ENCODE results near the gene LYZL1. TPM values are rescaled to one million over a fixed set of nuclear protein-coding genes. Genes with fewer than 3 reads are reported as not detected.

Gene LYZL1
- total RNA-seq, 2 donors from 2014 or later: not detected

DNA sequence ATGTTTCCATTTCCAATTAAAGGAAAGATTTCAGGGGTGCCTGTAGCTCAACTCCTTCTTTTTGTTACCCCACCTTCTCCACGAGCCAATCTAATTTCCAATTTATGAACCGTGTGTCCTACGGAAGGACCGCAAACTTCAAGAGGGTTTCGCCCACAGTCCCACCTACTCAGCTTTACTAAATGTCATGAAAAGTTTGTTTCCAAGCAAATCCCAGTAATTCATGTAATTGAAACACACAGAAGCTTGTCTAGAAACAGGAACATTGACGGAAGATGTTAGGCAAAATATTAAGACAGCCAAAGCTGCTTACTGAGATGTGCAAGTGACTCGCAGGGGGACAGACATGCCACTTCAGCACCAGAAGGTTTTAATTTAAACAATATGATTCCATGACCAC, 32.9 kb upstream of the LYZL1 start:
- ATAC-seq (no peak), DNase-seq (ENCODE audit: low spot score in 2 of 2) (no peak)
- H3K36me3 Mint-ChIP-seq: no peaks in the 10 kb centered on the region
- no peaks in the 10 kb centered on the region for H3K9me3 Mint-ChIP-seq
- no peak overlapping the region for H3K27ac Mint-ChIP-seq

GRCh38 chr10:29256586-29256985, 32.3 kb upstream of the LYZL1 start:
- ATAC-seq (no peak), DNase-seq (ENCODE audit: low spot score in 2 of 2) (no peak)
- Mint-ChIP-seq H3K9me3 (no peaks in the 10 kb centered on the region), H3K36me3 (no peaks in the 10 kb centered on the region), H3K27ac (no peak overlapping the region)

DNA sequence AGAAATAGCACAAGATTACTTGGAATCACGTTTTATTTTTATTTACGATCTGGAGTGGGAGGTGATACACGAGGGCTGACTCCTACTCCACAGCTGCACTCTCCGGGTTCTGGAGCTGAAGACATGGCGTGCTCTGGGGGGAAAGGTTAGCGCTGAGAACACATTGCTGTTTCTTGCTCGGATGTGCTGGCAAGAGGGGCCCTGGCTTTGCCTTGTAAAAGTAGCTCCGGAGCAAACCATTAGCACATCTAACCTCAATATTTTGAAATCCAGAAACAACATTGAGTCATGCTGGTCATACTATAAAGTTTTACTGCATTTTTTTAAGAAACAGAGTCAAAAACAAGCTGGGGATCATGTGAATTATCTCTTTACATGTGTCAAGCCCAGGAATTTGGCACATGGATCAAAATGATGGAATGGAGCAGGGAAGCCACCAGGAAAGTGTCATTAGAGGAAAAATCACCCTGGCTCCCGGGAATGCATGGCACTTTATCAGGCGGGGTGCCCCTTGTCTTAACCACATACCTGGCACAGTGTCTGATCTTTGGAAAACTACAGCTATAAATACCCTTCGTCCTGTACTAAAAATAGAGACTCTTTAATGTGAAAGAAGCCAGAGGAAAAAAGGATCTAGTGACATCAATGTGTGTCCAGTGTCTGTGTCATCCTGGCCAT, 31.6 kb upstream of the LYZL1 start:
- DNase-seq (ENCODE audit: low spot score in 2 of 2): no peak
- no peak overlapping the region for H3K27ac Mint-ChIP-seq
- H3K36me3 Mint-ChIP-seq: no peaks in the 10 kb centered on the region
- ATAC-seq: no peak
- H3K9me3 Mint-ChIP-seq: no peaks in the 10 kb centered on the region

GRCh38 chr10:29257784-29258135, 31.1 kb upstream of the LYZL1 start:
- Mint-ChIP-seq H3K36me3 (no peaks in the 10 kb centered on the region), H3K9me3 (no peaks in the 10 kb centered on the region), H3K27ac (no peak overlapping the region)
- DNase-seq (ENCODE audit: low spot score in 2 of 2) (no peak), ATAC-seq (no peak)

DNA sequence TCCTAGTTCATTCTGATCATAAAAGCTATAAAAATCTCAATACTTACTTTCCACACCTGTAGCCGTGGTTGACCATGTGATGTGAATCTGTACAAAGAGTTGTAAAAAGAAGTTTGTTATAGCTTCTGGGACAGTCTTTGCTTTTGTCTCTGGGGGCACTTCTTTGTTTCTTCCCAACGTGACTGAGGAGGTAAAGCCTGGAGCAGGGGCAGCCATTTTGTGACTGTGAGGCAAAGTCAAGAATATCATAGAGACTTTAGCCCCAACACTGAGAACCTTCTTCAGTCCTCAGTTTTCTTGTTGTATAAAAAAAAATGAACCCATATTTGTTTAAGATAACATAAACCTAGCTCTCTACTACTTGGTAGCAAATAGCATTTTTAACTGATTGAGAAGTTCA, 29.4 kb upstream of the LYZL1 start:
- no peak for DNase-seq (ENCODE audit: low spot score in 2 of 2)
- Mint-ChIP-seq H3K36me3 (no peaks in the 10 kb centered on the region), H3K27ac (no peak overlapping the region), H3K9me3 (no peaks in the 10 kb centered on the region)
- ATAC-seq: no peak

DNA sequence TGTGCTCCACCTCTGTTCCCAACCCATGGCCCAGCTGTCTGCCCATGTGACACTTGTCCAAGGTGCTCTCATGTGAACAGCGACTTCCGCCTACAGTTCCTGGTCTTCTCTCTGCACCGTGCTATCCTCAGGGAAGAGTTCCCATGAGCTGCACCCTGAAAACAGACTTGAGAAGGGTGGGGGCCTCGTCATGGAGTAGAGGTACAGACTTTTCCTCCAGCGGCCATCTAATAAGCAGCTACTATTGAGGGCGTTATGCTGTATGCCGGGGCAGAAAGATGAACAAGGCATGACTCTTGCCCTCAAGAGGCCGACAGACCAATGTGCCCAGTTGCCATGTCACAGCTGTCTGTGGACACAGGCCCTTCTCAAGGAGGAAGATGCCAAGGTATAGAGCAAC, 25.4 kb upstream of the LYZL1 start:
- H3K9me3 Mint-ChIP-seq: no peaks in the 10 kb centered on the region
- H3K36me3 Mint-ChIP-seq: no peaks in the 10 kb centered on the region
- no peak overlapping the region for H3K27ac Mint-ChIP-seq
- DNase-seq (ENCODE audit: low spot score in 2 of 2): no peak
- ATAC-seq: no peak

GRCh38 chr10:29265210-29265768, 23.6 kb upstream of the LYZL1 start:
- DNase-seq (ENCODE audit: low spot score in 2 of 2) (no peak), ATAC-seq (no peak)
- no peak overlapping the region for H3K27ac Mint-ChIP-seq

DNA sequence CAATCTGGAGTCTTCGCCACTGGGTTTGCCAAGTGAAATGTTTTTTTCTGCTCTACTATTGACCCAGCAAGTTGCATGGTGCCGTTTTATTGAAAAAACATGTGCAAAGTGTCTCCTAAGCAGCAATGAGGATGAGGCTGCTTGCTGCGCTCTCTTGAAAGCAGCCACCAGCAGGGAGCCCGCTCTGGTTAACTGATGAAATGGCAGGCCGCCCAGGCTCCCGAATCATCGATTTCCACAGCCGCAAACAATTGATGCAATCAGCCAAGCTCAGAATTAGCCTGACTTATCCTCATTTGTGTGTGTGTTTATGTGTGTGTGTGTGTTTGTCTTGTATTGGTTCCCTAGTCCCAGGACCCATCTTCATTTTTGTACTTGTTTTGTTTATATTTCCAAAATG, 22.2 kb upstream of the LYZL1 start:
- DNase-seq (ENCODE audit: low spot score in 2 of 2): no peak
- H3K36me3 Mint-ChIP-seq: no peaks in the 10 kb centered on the region
- H3K27ac Mint-ChIP-seq: no peak overlapping the region
- H3K9me3 Mint-ChIP-seq: no peaks in the 10 kb centered on the region
- ATAC-seq: no peak

More at GRCh38 chr10:29265210-29265768, 23.6 kb upstream of the LYZL1 start:
- Mint-ChIP-seq H3K36me3 (no peaks in the 10 kb centered on the region), H3K9me3 (no peaks in the 10 kb centered on the region)

GRCh38 chr10:29268011-29268410, 20.9 kb upstream of the LYZL1 start:
- H3K27ac Mint-ChIP-seq: no peak overlapping the region
- no peaks in the 10 kb centered on the region for H3K9me3 Mint-ChIP-seq
- ATAC-seq: no peak
- H3K36me3 Mint-ChIP-seq: no peaks in the 10 kb centered on the region
- no peak for DNase-seq (ENCODE audit: low spot score in 2 of 2)

- Mint-ChIP-seq H3K36me3 (no peaks in the 10 kb centered on the region), H3K27ac (no peak overlapping the region), H3K9me3 (no peaks in the 10 kb centered on the region)
- ATAC-seq (no peak), DNase-seq (ENCODE audit: low spot score in 2 of 2) (no peak)
Observed at GRCh38 chr10:29269486-29269885, 19.4 kb upstream of the LYZL1 start.

DNA sequence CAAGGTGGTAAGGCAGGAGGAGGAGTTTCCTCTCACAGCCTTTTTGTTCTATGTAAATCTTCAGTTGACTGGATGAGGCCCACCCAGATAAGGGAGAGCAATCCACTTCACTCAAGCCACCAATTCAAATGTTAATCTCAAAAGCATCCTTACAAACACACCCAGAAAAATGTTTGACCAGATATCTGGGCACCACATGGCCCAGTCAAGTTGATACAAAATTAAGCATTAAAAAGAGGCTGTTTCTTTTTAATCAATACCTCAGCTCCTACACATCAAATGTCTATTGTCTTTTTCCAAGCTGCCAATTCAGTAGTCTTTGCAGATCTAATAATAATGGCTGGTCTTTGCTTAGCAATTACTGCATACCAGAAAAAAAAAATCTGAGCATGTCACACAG, 18.0 kb upstream of the LYZL1 start:
- Mint-ChIP-seq H3K27ac (no peak overlapping the region), H3K9me3 (peaks cover 0 to 4% of the 10 kb centered on the region in 2 donors), H3K36me3 (no peaks in the 10 kb centered on the region)
- no peak for DNase-seq (ENCODE audit: low spot score in 2 of 2)
- ATAC-seq: no peak

- Mint-ChIP-seq H3K27ac (no peak overlapping the region), H3K9me3 (peaks cover 0 to 4% of the 10 kb centered on the region in 2 donors), H3K36me3 (no peaks in the 10 kb centered on the region)
- ATAC-seq (no peak), DNase-seq (ENCODE audit: low spot score in 2 of 2) (no peak)
Observed at GRCh38 chr10:29271877-29272276, 17.0 kb upstream of the LYZL1 start.

DNA sequence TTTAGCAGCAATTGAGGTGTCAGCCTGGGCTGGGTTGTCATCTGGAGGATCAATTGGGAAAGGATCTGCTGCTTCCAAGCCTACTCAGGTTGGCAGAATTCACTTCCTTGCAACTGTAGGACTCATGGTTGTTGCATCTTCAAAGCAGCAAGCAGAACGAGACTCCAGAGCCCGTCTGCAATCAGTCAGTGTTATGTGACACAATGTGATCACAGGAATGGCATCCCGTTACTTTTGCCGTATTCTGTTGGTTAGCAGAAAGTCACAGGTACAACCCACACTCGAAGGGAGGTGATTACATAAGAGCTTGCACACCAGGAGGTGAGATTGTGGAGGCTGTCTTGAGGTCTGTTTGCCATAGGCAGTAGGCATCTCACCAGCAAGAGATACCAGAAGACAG, 15.4 kb upstream of the LYZL1 start:
- H3K27ac Mint-ChIP-seq: no peak overlapping the region
- DNase-seq (ENCODE audit: low spot score in 2 of 2): no peak
- peaks cover 0 to 4% of the 10 kb centered on the region in 2 donors for H3K9me3 Mint-ChIP-seq
- ATAC-seq: no peak
- H3K36me3 Mint-ChIP-seq: no peaks in the 10 kb centered on the region

- no peaks in the 10 kb centered on the region for H3K36me3 Mint-ChIP-seq
Observed at GRCh38 chr10:29276251-29276850, 12.5 kb upstream of the LYZL1 start.

DNA sequence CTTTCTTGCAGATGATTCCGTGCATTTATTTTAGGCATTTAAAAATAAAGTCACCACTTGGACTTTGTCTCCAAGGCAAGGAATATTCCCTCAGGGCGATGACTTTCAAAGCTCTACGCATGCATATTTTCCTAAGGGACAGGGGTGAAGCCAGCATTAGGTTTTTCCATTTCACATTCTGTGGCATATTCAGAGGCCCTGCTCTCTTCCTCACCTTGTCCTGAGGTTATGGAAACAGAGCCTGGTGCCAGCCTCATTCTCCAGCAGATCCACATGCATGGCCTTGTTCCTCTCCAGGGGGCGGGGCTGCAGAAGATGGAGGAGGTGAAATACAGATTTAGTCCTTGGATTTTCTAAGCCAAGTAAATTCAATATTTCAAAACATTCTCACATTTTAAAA, 11.6 kb upstream of the LYZL1 start:
- Mint-ChIP-seq H3K36me3 (no peaks in the 10 kb centered on the region), H3K9me3 (peaks cover 0 to 4% of the 10 kb centered on the region in 2 donors), H3K27ac (no peak overlapping the region)
- no peak for DNase-seq (ENCODE audit: low spot score in 2 of 2)
- ATAC-seq: no peak

More at GRCh38 chr10:29276251-29276850, 12.5 kb upstream of the LYZL1 start:
- H3K27ac Mint-ChIP-seq: no peak overlapping the region
- DNase-seq (ENCODE audit: low spot score in 2 of 2): no peak
- H3K9me3 Mint-ChIP-seq: peaks cover 0 to 4% of the 10 kb centered on the region in 2 donors
- ATAC-seq: no peak

DNA sequence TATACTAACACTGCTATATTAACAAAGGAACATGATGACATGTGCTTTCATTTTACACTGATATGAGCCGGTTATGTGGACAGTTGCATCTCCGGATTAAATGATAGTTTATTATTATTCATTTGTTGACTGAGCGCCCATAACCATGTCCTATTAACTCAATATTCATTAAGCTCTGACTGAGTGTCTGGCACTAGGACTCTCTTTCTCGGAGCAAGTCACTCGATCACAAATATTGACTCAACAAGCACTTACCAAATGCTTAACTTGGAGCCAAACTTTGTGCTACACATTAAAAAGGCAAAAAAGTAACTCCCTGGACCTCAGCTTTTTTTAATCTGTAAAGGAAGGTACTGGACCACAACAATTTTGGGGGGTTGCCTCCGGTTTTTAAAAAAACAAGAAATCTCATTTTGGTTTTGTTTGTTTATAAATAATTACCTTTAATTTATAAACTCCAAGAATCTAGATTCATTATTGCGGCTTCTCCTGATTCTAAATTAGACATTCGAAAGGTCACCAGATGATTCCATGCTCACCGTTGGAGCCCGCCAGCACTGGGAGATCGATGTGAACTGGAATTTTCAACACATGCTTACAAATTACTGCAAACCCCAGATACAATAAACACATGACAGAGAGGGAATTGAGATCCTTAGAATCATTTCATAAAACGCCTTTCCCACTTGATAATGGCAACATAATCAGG, 8.9 kb upstream of the LYZL1 start:
- ATAC-seq: no peak
- H3K36me3 Mint-ChIP-seq: no peaks in the 10 kb centered on the region
- no peak overlapping the region for H3K27ac Mint-ChIP-seq
- peaks cover 0 to 4% of the 10 kb centered on the region in 2 donors for H3K9me3 Mint-ChIP-seq
- no peak for DNase-seq (ENCODE audit: low spot score in 2 of 2)

DNA sequence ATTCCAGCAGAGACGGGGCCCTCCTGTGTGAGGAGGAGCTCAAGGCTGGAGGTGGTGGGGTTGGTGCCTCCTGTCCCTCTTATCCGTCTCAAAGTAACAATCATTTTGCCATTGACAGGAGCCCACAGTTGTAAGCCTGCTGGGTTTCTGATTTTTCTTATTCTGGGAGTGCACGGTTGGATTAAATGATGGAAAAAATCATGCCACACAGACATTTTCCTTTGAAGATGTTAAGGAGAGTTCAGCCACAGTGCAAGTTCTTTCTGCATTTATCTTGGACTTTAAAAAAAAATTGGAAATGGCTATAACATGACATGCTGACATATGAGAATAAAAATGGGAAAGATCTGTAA, 8.4 kb upstream of the LYZL1 start:
- peaks cover 0 to 1% of the 10 kb centered on the region in 2 donors for H3K9me3 Mint-ChIP-seq
- H3K36me3 Mint-ChIP-seq: no peaks in the 10 kb centered on the region
- DNase-seq (ENCODE audit: low spot score in 2 of 2) (no peak), ATAC-seq (no peak)
- H3K27ac Mint-ChIP-seq: no peak overlapping the region
